HG03571 (cell line): Measurements from ENCODE around the gene SSR1.

Source experiments
- ATAC-seq: cut with Tn5 transposase; IDR thresholded peaks from one replicate; pipeline ENCODE4 v1.9.1; 2021; ENCODE audit not compliant: unreplicated experiment

Gene SSR1

GRCh38 chr6:7218406-7218988 lies 94.5 kb downstream of the SSR1 start:
- ATAC-seq: no peak
